ENCODE results near the gene EMID1. TPM values are rescaled to one million over a fixed set of nuclear protein-coding genes. Genes with fewer than 3 reads are reported as not detected.

The EMID1 gene
- total and polyA plus RNA-seq, 2 donors from 2014 or later = 9.6 to 25.5 TPM

DNA sequence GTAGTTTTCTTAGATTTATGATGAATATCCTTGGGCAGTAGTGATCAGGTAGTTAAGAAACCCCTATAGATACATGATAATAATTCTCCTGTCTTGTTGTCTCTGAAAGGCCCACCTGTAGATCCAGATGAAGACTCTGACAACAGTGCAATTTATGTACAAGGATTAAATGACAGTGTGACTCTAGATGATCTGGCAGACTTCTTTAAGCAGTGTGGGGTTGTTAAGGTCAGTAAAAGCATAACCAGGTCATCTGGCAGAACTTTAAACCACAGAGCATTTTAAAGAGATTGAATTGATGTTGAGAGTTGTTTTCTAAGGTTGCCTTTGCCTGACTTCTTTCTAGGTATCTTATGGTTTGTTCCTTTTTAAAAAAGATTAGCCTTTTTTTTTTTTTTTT, 86.7 kb downstream of the EMID1 start:
- Histone ChIP-seq H3K36me3 (ENCODE audit: control insufficient read depth in 2 of 3, insufficient read depth in 3 of 3, low read length in 3 of 3) (peaks cover 29 to 83% (median 51%) of the 10 kb centered on the region in 3 donors), H3K9ac (ENCODE audit: low read length in 3 of 3) (no peak overlapping the region), H3K27ac (ENCODE audit: low read depth in 2 of 2, low read length in 2 of 2) (no peak overlapping the region), H3K4me1 (ENCODE audit: control insufficient read depth in 2 of 3, insufficient read depth in 2 of 3, low read depth in 1 of 3, low read length in 3 of 3) (no peaks in the 10 kb centered on the region), H3K9me3 (ENCODE audit: control insufficient read depth in 2 of 3, insufficient read depth in 1 of 3, low read length in 3 of 3) (no peaks in the 10 kb centered on the region), H3K4me3 (ENCODE audit: low read length in 3 of 3) (no peak overlapping the region), H3K27me3 (ENCODE audit: control insufficient read depth, insufficient read depth, low read length) (no peaks in the 10 kb centered on the region)
- no peak for FAIRE-seq
- DNase-seq = no peak
- TF ChIP-seq, protein P1, sequence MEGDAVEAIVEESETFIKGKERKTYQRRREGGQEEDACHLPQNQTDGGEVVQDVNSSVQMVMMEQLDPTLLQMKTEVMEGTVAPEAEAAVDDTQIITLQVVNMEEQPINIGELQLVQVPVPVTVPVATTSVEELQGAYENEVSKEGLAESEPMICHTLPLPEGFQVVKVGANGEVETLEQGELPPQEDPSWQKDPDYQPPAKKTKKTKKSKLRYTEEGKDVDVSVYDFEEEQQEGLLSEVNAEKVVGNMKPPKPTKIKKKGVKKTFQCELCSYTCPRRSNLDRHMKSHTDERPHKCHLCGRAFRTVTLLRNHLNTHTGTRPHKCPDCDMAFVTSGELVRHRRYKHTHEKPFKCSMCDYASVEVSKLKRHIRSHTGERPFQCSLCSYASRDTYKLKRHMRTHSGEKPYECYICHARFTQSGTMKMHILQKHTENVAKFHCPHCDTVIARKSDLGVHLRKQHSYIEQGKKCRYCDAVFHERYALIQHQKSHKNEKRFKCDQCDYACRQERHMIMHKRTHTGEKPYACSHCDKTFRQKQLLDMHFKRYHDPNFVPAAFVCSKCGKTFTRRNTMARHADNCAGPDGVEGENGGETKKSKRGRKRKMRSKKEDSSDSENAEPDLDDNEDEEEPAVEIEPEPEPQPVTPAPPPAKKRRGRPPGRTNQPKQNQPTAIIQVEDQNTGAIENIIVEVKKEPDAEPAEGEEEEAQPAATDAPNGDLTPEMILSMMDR (IDR thresholded peaks at IDR 0.05; ENCODE audit: borderline replicate concordance, extremely low read depth, insufficient read depth) = no peak
- intact Hi-C loops (cut with DNase I) = no loop called here

DNA sequence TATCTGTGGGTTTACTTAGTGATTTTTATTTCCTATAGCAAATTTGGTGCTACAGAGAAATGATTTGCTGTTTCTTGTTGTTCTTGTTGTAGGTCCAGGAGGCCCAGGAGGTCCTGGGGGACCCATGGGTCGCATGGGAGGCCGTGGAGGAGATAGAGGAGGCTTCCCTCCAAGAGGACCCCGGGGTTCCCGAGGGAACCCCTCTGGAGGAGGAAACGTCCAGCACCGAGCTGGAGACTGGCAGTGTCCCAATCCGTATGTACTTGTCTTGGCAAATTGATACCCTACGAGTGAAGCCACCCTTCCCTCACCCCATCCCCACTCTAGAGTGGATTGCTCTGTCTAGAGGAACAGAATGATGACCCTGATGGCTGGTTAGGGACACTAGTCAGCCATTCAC, 92.9 kb downstream of the EMID1 start:
- Histone ChIP-seq H3K27ac (ENCODE audit: low read depth in 2 of 2, low read length in 2 of 2) (no peak overlapping the region), H3K9ac (ENCODE audit: low read length in 3 of 3) (no peak overlapping the region), H3K27me3 (ENCODE audit: control insufficient read depth, insufficient read depth, low read length) (no peaks in the 10 kb centered on the region), H3K9me3 (ENCODE audit: control insufficient read depth in 2 of 3, insufficient read depth in 1 of 3, low read length in 3 of 3) (no peaks in the 10 kb centered on the region), H3K4me3 (ENCODE audit: low read length in 3 of 3) (no peak overlapping the region), H3K36me3 (ENCODE audit: control insufficient read depth in 2 of 3, insufficient read depth in 3 of 3, low read length in 3 of 3) (peaks cover 21 to 54% (median 43%) of the 10 kb centered on the region in 3 donors), H3K4me1 (ENCODE audit: control insufficient read depth in 2 of 3, insufficient read depth in 2 of 3, low read depth in 1 of 3, low read length in 3 of 3) (peaks cover 0 to 12% (median 4%) of the 10 kb centered on the region in 3 donors)
- TF ChIP-seq, protein P1 (IDR thresholded peaks at IDR 0.05; ENCODE audit: borderline replicate concordance, extremely low read depth, insufficient read depth) = no peak
- DNase-seq = no peak
- FAIRE-seq = no peak
- intact Hi-C loops (cut with DNase I) = no loop called here

DNA sequence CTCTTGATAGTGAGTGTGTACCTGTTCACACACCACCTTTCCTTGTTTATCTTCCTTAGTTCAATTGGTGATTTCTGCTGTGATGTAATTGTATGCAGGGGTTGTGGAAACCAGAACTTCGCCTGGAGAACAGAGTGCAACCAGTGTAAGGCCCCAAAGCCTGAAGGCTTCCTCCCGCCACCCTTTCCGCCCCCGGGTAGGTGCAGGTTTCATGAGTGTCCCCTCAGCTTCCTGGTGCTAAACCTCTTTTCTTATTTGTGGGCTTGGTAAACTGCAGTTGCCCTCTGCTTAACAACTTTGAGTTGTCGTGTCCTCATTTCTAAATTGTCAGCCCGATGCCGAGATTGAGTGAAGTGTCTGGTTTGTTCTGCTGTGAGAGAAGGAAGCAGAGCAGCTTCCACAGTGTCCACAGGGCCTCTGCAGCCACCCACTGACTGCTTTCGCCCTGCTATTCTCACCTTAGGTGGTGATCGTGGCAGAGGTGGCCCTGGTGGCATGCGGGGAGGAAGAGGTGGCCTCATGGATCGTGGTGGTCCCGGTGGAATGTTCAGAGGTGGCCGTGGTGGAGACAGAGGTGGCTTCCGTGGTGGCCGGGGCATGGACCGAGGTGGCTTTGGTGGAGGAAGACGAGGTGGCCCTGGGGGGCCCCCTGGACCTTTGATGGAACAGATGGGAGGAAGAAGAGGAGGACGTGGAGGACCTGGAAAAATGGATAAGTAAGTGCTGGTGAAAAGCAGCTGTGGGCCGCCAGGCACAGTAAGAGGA, 93.6 kb downstream of the EMID1 start:
- intact Hi-C loops (cut with DNase I) = no loop called here
- Histone ChIP-seq H3K27ac (ENCODE audit: low read depth in 2 of 2, low read length in 2 of 2) (no peak overlapping the region), H3K4me1 (ENCODE audit: control insufficient read depth in 2 of 3, insufficient read depth in 2 of 3, low read depth in 1 of 3, low read length in 3 of 3) (peaks cover 0 to 12% (median 4%) of the 10 kb centered on the region in 3 donors), H3K4me3 (ENCODE audit: low read length in 3 of 3) (no peak overlapping the region), H3K36me3 (ENCODE audit: control insufficient read depth in 2 of 3, insufficient read depth in 3 of 3, low read length in 3 of 3) (peaks cover 18 to 51% (median 43%) of the 10 kb centered on the region in 3 donors), H3K27me3 (ENCODE audit: control insufficient read depth, insufficient read depth, low read length) (no peaks in the 10 kb centered on the region), H3K9ac (ENCODE audit: low read length in 3 of 3) (no peak overlapping the region), H3K9me3 (ENCODE audit: control insufficient read depth in 2 of 3, insufficient read depth in 1 of 3, low read length in 3 of 3) (no peaks in the 10 kb centered on the region)
- FAIRE-seq (no peak), DNase-seq (no peak)
- TF ChIP-seq, protein P1 (IDR thresholded peaks at IDR 0.05; ENCODE audit: borderline replicate concordance, extremely low read depth, insufficient read depth) = no peak

Data from kidney (tissue), 14 donors.